Central memory CD8-positive, alpha-beta T cell (primary cell): ENCODE data around the gene NKX3-2.
A peak's percentile ranks its signal among the peaks of the same experiment; 100 is the strongest.
"Not testable (repeated sequence)": the region's sequence is repeated elsewhere in the genome, so short reads cannot be mapped to it uniquely, and the experiment has no call there.

Experiments used
- ATAC-seq: fragments of 150-1000 bp; cut with Tn5 transposase; replicated peaks from 2 replicates; pipeline ENCODE4 v1.10.0; 2022; ENCODE audit warnings: mild to moderate bottlenecking, moderate FRiP score, moderate number of reproducible peaks; ENCODE audit not compliant: poor library complexity, severe bottlenecking; ENCODE audit errors: extremely low read depth
- DNase-seq, 2 donors: peaks; one replicate each; pipeline ENCODE4 v3.0.0; 2021; ENCODE audit warnings: low spot score in 2 of 2
- H3K27ac Mint-ChIP-seq: one replicate; pipeline ENCODE4 v1.8.0; 2022; ENCODE audit warnings: low read depth, mild to moderate bottlenecking, moderate library complexity, mixed read lengths
- H3K27me3 Mint-ChIP-seq: one replicate; pipeline ENCODE4 v1.8.0; 2022; ENCODE audit warnings: mixed read lengths
- H3K36me3 Mint-ChIP-seq: one replicate; pipeline ENCODE4 v1.8.0; 2022; ENCODE audit warnings: mild to moderate bottlenecking, moderate library complexity, mixed read lengths; ENCODE audit not compliant: insufficient read depth
- H3K4me1 Mint-ChIP-seq: one replicate; pipeline ENCODE4 v1.8.0; 2022; ENCODE audit warnings: mixed read lengths
- H3K4me3 Mint-ChIP-seq: one replicate; pipeline ENCODE4 v1.8.0; 2022; ENCODE audit warnings: mild to moderate bottlenecking, moderate library complexity, mixed read lengths
- H3K9me3 Mint-ChIP-seq: one replicate; pipeline ENCODE4 v1.8.0; 2022; ENCODE audit warnings: mixed read lengths

NKX3-2 gene

GRCh38 chr4:13543839-13544605 is at the start of gene NKX3-2:
Gene NKX3-2, minus strand, starts transcription at chr4:13544508. Its CDS starts 94 bp downstream, at chr4:13544414.
- peaks cover 25% of the 10 kb centered on the region for H3K4me1 Mint-ChIP-seq
- peaks cover 84% of the 10 kb centered on the region for H3K27me3 Mint-ChIP-seq
- no peaks in the 10 kb centered on the region for H3K9me3 Mint-ChIP-seq
- H3K36me3 Mint-ChIP-seq, result peaks cover 23% of the 10 kb centered on the region
- peak within 1 kb of the TSS; percentile 10 for H3K27ac Mint-ChIP-seq
- H3K4me3 Mint-ChIP-seq, result peak within 1 kb of the TSS; percentile 77
- DNase-seq, result no peak
- ATAC-seq, result no peak

GRCh38 chr4:13592220-13592619 is 47.9 kb upstream of the NKX3-2 start:
- Mint-ChIP-seq H3K4me3 (no peak overlapping the region), H3K27me3 (no peaks in the 10 kb centered on the region), H3K4me1 (no peaks in the 10 kb centered on the region), H3K9me3 (no peaks in the 10 kb centered on the region), H3K27ac (no peak overlapping the region), H3K36me3 (peaks cover 57% of the 10 kb centered on the region)
- ATAC-seq, result no peak
- DNase-seq, result no peak

- Mint-ChIP-seq H3K27ac (no peak overlapping the region), H3K9me3 (no peaks in the 10 kb centered on the region), H3K4me3 (no peak overlapping the region), H3K4me1 (no peaks in the 10 kb centered on the region), H3K27me3 (no peaks in the 10 kb centered on the region), H3K36me3 (peaks cover 57% of the 10 kb centered on the region)
- ATAC-seq (no peak), DNase-seq (no peak)
Observed at GRCh38 chr4:13590766-13591165, 46.5 kb upstream of the NKX3-2 start.

- Mint-ChIP-seq H3K27ac (no peak overlapping the region), H3K9me3 (no peaks in the 10 kb centered on the region), H3K4me1 (peaks cover 6% of the 10 kb centered on the region), H3K36me3 (peaks cover 56% of the 10 kb centered on the region), H3K4me3 (no peak overlapping the region), H3K27me3 (no peaks in the 10 kb centered on the region)
- no peak for DNase-seq
- ATAC-seq, result no peak
Observed at GRCh38 chr4:13588954-13589353, 44.6 kb upstream of the NKX3-2 start.

GRCh38 chr4:13584481-13584880 is 40.2 kb upstream of the NKX3-2 start:
- Mint-ChIP-seq H3K4me3 (no peak overlapping the region), H3K9me3 (no peaks in the 10 kb centered on the region), H3K36me3 (peaks cover 64% of the 10 kb centered on the region), H3K27me3 (no peaks in the 10 kb centered on the region), H3K27ac (no peak overlapping the region), H3K4me1 (peaks cover 6% of the 10 kb centered on the region)
- ATAC-seq (no peak), DNase-seq (no peak)

GRCh38 chr4:13580036-13580435 is 35.7 kb upstream of the NKX3-2 start:
- Mint-ChIP-seq H3K4me3 (no peak overlapping the region), H3K27me3 (no peaks in the 10 kb centered on the region), H3K4me1 (peaks cover 6% of the 10 kb centered on the region), H3K36me3 (peaks cover 74% of the 10 kb centered on the region), H3K9me3 (no peaks in the 10 kb centered on the region), H3K27ac (no peak overlapping the region)
- no peak for DNase-seq
- no peak for ATAC-seq

- Mint-ChIP-seq H3K4me3 (no peak overlapping the region), H3K27ac (no peak overlapping the region), H3K4me1 (no peaks in the 10 kb centered on the region), H3K36me3 (peaks cover 79% of the 10 kb centered on the region), H3K9me3 (no peaks in the 10 kb centered on the region), H3K27me3 (no peaks in the 10 kb centered on the region)
- ATAC-seq, result no peak
- no peak for DNase-seq
Observed at GRCh38 chr4:13577660-13578059, 33.4 kb upstream of the NKX3-2 start.

GRCh38 chr4:13570916-13571315 is 26.6 kb upstream of the NKX3-2 start:
- no peak overlapping the region for H3K4me3 Mint-ChIP-seq
- H3K36me3 Mint-ChIP-seq, result peaks cover 58% of the 10 kb centered on the region
- ATAC-seq (no peak), DNase-seq (no peak)
- H3K9me3 Mint-ChIP-seq, result no peaks in the 10 kb centered on the region
- no peaks in the 10 kb centered on the region for H3K27me3 Mint-ChIP-seq
- H3K4me1 Mint-ChIP-seq, result peaks cover 6% of the 10 kb centered on the region
- H3K27ac Mint-ChIP-seq, result no peak overlapping the region

- Mint-ChIP-seq H3K9me3 (no peaks in the 10 kb centered on the region), H3K27ac (no peak overlapping the region), H3K27me3 (no peaks in the 10 kb centered on the region), H3K36me3 (peaks cover 30% of the 10 kb centered on the region), H3K4me3 (no peak overlapping the region), H3K4me1 (peaks cover 4% of the 10 kb centered on the region)
- ATAC-seq (no peak), DNase-seq (no peak)
Observed at GRCh38 chr4:13567125-13567524, 22.8 kb upstream of the NKX3-2 start.

- Mint-ChIP-seq H3K27me3 (peaks cover 21% of the 10 kb centered on the region), H3K4me1 (no peaks in the 10 kb centered on the region), H3K36me3 (peaks cover 2% of the 10 kb centered on the region), H3K4me3 (no peak overlapping the region), H3K9me3 (no peaks in the 10 kb centered on the region), H3K27ac (no peak overlapping the region)
- no peak for ATAC-seq
- DNase-seq, result no peak
Observed at GRCh38 chr4:13562876-13563275, 18.6 kb upstream of the NKX3-2 start.

GRCh38 chr4:13561673-13562072 is 17.4 kb upstream of the NKX3-2 start:
- Mint-ChIP-seq H3K9me3 (no peaks in the 10 kb centered on the region), H3K27ac (no peak overlapping the region), H3K4me1 (no peaks in the 10 kb centered on the region), H3K4me3 (no peak overlapping the region), H3K27me3 (peaks cover 27% of the 10 kb centered on the region), H3K36me3 (peaks cover 2% of the 10 kb centered on the region)
- DNase-seq (no peak), ATAC-seq (no peak)

- H3K36me3 Mint-ChIP-seq, H3K9me3 Mint-ChIP-seq, H3K4me1 Mint-ChIP-seq, H3K4me3 Mint-ChIP-seq, H3K27ac Mint-ChIP-seq, ATAC-seq, DNase-seq: not testable (repeated sequence)
- peaks cover 31% of the 10 kb centered on the region for H3K27me3 Mint-ChIP-seq
Observed at GRCh38 chr4:13560111-13560510, 15.8 kb upstream of the NKX3-2 start.

- Mint-ChIP-seq H3K36me3 (no peaks in the 10 kb centered on the region), H3K9me3 (no peaks in the 10 kb centered on the region), H3K27ac (no peak overlapping the region), H3K4me3 (no peak overlapping the region), H3K27me3 (peaks cover 32% of the 10 kb centered on the region), H3K4me1 (no peaks in the 10 kb centered on the region)
- ATAC-seq (no peak), DNase-seq (no peak)
Observed at GRCh38 chr4:13559413-13559812, 15.1 kb upstream of the NKX3-2 start.
